Measurements from ENCODE around the gene CA6.

CA6 gene

DNA sequence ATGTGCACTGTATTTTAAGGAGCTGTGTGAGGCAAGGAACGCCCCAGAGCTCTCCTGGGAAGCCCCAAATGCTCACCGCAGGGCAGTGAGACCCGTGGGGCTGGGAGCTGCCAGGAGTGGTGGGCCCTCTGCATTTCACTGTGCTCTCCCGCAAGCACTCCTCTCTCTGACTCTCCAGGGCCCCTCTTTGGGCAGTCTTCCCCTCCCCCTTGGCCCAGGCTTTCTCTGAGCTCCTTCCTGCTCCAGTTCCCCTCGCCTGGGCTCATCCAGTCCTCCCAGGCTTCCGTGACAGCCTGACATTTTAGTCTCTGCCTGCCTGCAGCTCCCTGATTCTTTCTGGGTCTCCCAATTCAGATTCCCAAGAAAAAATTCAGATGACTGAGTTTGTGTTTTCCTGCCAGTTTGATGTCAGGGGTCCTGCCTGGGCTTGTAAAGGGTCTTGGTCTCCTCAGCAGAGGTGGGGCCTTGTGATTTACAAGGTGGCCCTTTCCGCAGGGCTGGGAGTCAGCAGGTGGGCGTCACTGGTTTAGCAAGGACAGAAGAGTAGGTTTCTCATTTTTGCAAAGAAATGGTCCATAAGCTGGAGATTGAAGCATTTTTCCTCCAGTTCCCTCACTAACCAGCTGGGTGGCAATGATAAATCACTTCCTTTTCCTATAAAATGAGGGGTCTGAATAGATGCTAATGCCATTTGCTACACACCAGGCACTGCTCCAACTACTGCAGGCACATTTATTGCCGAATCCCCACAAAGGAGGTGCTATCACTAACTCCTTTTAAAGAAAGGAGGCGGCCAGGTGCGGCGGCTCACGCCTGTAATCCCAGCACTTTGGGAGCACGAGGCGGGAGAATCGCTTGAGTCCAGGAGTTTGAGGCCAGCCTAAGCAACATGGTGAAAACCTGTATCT lies 1.9 kb upstream of the CA6 start:
- TF ChIP-seq PAX5 (IDR thresholded peaks at IDR 0.05; ENCODE audit: insufficient read depth, low read length, severe bottlenecking), result no peak
- TF ChIP-seq POU2F2 (IDR thresholded peaks at IDR 0.05; ENCODE audit: low read depth, low read length), result no peak
- no peak for TF ChIP-seq SPI1 (IDR thresholded peaks at IDR 0.05; ENCODE audit: low read depth, low read length)
- no peak for TF ChIP-seq POLR2AphosphoS5 (IDR thresholded peaks at IDR 0.05; ENCODE audit: low read depth, low read length)
- no peak for TF ChIP-seq TAF1 (IDR thresholded peaks at IDR 0.05; ENCODE audit: low read depth, low read length)
- no peak for TF ChIP-seq POLR2A (IDR thresholded peaks at IDR 0.05; ENCODE audit: low read depth, low read length)
- DNase-seq (ENCODE audit: insufficient read length, low spot score) (no peak), FAIRE-seq (no peak)

DNA sequence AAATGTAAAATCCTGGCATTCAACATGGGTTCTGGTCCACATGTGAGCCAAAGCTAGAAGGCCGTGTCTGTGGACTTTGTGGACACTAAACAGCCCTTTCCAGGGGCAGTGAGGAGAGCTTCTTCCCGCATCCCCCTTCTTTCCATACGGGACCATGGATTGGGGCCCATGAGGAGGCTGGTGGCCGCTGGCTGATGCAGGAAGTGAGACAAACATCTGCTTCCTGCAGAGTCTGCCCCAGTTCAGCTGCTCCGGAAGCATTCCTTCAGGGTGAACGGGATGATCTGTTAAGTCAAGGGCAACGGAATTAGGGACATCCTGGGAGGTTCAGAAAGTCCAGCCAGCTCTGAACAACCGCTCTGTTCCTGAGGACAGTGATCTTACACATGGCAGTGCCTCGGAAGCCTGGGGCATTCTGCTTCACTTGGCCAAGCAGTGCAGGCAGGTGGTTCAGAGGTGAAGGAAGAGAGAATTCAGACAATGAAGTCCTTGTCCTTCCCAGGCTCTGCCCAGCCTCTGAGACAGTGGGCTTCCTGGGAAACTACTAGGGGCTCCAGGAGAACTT lies 1.5 kb downstream of the CA6 start:
- TF ChIP-seq TAF1 (IDR thresholded peaks at IDR 0.05; ENCODE audit: low read depth, low read length) (no peak), POLR2A (IDR thresholded peaks at IDR 0.05; ENCODE audit: low read depth, low read length) (no peak), SPI1 (IDR thresholded peaks at IDR 0.05; ENCODE audit: low read depth, low read length) (no peak), POU2F2 (IDR thresholded peaks at IDR 0.05; ENCODE audit: low read depth, low read length) (no peak), PAX5 (IDR thresholded peaks at IDR 0.05; ENCODE audit: insufficient read depth, low read length, severe bottlenecking) (no peak), POLR2AphosphoS5 (IDR thresholded peaks at IDR 0.05; ENCODE audit: low read depth, low read length) (no peak)
- DNase-seq (ENCODE audit: insufficient read length, low spot score) (no peak), FAIRE-seq (no peak)

DNA sequence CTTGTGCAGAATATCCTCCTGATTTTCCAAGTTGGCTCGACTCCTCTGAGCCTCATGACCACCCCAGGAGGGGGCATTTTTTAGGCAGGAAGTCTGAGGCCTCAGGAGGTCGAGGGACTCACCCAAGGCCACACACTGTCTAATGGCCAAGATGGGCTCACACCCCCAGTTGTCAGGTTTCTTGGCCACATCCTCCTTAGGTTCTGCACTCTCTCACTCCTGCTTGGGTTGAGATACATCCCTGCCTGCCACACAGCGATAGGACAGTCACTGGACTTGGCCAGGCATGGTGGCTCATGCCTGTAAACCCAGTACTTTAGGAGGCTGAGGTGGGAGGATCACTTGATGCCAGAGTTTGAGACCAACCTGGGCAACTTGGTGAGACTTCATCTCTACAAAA lies 4.6 kb downstream of the CA6 start:
- TF ChIP-seq POU2F2 (IDR thresholded peaks at IDR 0.05; ENCODE audit: low read depth, low read length) (no peak), POLR2AphosphoS5 (IDR thresholded peaks at IDR 0.05; ENCODE audit: low read depth, low read length) (no peak), POLR2A (IDR thresholded peaks at IDR 0.05; ENCODE audit: low read depth, low read length) (no peak), PAX5 (IDR thresholded peaks at IDR 0.05; ENCODE audit: insufficient read depth, low read length, severe bottlenecking) (no peak), SPI1 (IDR thresholded peaks at IDR 0.05; ENCODE audit: low read depth, low read length) (no peak), TAF1 (IDR thresholded peaks at IDR 0.05; ENCODE audit: low read depth, low read length) (no peak)
- FAIRE-seq (no peak), DNase-seq (ENCODE audit: insufficient read length, low spot score) (no peak)

DNA sequence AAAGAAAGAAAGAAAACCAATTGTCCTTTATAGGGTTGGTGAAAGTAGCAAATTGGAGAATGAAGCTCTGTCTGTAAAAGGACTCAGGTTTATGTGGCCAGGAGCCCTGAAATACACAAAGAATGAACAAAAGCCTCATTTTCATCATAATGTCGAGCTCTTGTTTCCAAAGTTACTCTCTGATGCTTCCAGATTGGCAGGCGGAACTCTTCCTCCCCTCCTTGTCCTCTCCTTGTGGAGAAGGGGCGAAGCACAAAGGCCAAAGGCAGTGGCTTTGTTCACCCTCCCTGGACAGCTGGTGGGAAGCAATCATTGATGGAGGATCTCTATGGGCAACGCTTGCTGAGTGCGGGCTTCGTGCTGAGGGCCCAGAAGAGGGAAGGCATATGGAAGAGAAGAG lies 5.6 kb downstream of the CA6 start:
- DNase-seq (ENCODE audit: insufficient read length, low spot score) (no peak), FAIRE-seq (no peak)
- TF ChIP-seq POU2F2 (IDR thresholded peaks at IDR 0.05; ENCODE audit: low read depth, low read length) (no peak), PAX5 (IDR thresholded peaks at IDR 0.05; ENCODE audit: insufficient read depth, low read length, severe bottlenecking) (no peak), SPI1 (IDR thresholded peaks at IDR 0.05; ENCODE audit: low read depth, low read length) (no peak), POLR2AphosphoS5 (IDR thresholded peaks at IDR 0.05; ENCODE audit: low read depth, low read length) (no peak), TAF1 (IDR thresholded peaks at IDR 0.05; ENCODE audit: low read depth, low read length) (no peak), POLR2A (IDR thresholded peaks at IDR 0.05; ENCODE audit: low read depth, low read length) (no peak)

DNA sequence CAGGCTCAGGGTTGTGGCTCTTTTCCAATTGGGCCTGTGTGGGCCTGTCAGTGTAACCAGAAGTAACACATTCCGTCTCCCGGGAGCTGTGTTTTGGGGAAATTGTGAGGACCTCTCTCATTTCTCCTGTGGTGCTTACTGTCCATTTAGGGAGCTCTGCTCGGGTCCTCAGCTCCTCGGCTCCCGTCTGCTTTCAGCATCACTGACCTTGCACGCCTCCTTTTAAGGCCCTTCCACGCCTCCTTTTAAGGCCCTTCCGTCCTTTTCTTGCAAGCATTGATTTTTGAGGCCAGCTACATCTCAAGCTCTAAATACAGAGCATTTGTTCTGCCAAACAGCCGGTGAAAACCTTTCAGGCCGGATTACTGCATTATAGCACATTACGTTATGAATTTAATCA lies 9.7 kb downstream of the CA6 start:
- DNase-seq (ENCODE audit: insufficient read length, low spot score) (no peak), FAIRE-seq (no peak)
- TF ChIP-seq POU2F2 (IDR thresholded peaks at IDR 0.05; ENCODE audit: low read depth, low read length), result no peak

DNA sequence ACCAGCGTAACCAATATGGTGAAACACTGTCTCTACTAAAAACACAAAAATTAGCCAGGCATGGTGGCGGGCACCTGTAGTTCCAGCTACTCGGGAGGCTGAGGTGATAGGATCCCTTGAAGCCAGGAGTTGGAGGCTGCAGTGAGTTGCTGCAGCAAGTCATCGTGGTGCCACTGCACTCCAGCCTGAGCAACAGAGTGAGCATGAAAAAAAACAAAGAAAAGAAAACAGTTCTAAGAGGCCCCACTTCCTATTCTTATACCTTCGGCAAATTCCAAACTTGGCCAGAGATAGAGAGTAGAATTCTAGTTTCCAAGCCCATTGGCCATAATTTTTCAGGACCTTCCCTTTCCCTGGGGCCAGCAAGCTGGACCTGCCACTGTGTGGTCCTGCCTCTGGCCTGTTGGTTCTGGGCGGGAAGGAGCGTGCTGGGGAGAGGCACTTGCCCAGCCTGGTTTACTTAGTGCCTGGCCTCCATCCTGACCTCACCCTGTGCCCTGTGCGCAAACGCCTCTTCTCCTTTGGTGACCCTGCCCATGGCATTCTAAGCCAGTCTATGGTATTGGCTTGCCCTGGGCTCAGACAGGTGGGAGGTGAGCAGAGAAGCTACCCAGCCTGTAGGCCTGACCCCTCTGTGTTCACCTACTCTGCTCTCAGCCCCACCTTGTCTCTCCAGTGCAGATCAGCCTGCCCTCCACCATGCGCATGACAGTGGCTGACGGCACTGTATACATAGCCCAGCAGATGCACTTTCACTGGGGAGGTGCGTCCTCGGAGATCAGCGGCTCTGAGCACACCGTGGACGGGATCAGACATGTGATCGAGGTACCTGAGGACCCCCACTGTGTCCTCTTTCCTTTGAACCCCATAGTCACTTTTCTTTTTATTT lies 11.0 kb downstream of the CA6 start:
- no peak for DNase-seq (ENCODE audit: insufficient read length, low spot score)

DNA sequence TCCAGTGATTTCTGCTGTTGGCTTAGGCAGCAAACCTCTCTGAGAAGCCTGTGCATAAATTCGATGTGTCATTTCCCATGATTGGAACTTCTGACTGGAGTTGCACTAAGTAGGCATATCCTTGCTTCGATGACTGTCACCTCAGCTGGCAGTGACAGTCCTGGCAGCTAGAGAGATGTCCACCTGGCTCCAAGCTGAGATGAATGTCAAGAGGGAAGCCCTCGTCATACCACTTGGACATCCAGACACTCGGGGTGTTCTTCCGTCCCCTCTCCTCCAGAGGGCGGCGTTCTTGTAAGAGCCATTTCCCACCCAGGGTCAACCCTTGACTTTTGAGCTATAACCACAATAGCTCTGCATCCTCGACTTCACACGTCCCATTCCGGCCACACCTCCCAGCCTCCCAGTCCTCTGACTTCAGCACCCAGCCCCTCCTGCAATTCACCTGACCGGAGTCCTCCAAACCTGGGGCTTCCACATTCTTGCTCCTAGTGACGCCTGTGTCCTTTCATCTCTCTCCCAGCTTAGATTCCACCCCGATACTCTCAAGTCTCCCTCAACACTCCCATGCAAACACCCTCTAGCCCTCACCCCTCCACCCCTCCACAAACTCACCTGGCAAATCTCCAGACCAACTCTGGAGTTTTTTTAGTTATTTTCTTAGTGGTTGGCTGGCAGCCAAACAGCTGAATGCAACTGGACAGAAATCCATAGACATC lies 17.3 kb downstream of the CA6 start:
- TF ChIP-seq POLR2A (IDR thresholded peaks at IDR 0.05; ENCODE audit: low read depth, low read length), result no peak
- TF ChIP-seq POLR2AphosphoS5 (IDR thresholded peaks at IDR 0.05; ENCODE audit: low read depth, low read length), result no peak
- no peak for TF ChIP-seq SPI1 (IDR thresholded peaks at IDR 0.05; ENCODE audit: low read depth, low read length)
- TF ChIP-seq PAX5 (IDR thresholded peaks at IDR 0.05; ENCODE audit: insufficient read depth, low read length, severe bottlenecking), result no peak
- TF ChIP-seq POU2F2 (IDR thresholded peaks at IDR 0.05; ENCODE audit: low read depth, low read length), result no peak
- no peak for TF ChIP-seq TAF1 (IDR thresholded peaks at IDR 0.05; ENCODE audit: low read depth, low read length)
- FAIRE-seq (peak; percentile 91), DNase-seq (ENCODE audit: insufficient read length, low spot score) (peak; percentile 67)

More for the DNA sequence above, 11.0 kb downstream of the CA6 start:
- FAIRE-seq, result no peak
- TF ChIP-seq POU2F2 (IDR thresholded peaks at IDR 0.05; ENCODE audit: low read depth, low read length) (no peak), POLR2AphosphoS5 (IDR thresholded peaks at IDR 0.05; ENCODE audit: low read depth, low read length) (no peak), PAX5 (IDR thresholded peaks at IDR 0.05; ENCODE audit: insufficient read depth, low read length, severe bottlenecking) (no peak), TAF1 (IDR thresholded peaks at IDR 0.05; ENCODE audit: low read depth, low read length) (no peak), SPI1 (IDR thresholded peaks at IDR 0.05; ENCODE audit: low read depth, low read length) (no peak), POLR2A (IDR thresholded peaks at IDR 0.05; ENCODE audit: low read depth, low read length) (no peak)

DNA sequence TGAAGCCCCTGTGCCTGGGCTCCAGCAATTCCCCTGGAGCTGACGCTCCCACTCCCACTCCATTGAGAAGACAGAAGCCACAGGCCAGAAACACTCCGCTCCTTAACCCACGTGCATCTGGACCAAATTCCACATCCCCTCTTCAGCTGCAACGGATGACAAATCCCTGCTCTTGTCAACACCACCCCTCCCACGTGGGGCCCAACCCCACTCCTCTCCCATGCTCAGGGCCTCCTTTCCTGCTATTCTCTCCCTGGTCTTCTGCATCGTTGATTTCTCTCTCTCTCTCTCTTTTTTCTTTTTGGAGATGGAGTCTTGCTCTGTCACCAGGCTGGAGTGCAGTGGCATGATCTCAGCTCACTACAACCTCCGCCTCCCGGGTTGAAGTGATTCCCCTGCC lies 18.3 kb downstream of the CA6 start:
- TF ChIP-seq POU2F2 (IDR thresholded peaks at IDR 0.05; ENCODE audit: low read depth, low read length) (no peak), PAX5 (IDR thresholded peaks at IDR 0.05; ENCODE audit: insufficient read depth, low read length, severe bottlenecking) (no peak), SPI1 (IDR thresholded peaks at IDR 0.05; ENCODE audit: low read depth, low read length) (no peak), TAF1 (IDR thresholded peaks at IDR 0.05; ENCODE audit: low read depth, low read length) (no peak), POLR2AphosphoS5 (IDR thresholded peaks at IDR 0.05; ENCODE audit: low read depth, low read length) (no peak), POLR2A (IDR thresholded peaks at IDR 0.05; ENCODE audit: low read depth, low read length) (no peak)
- FAIRE-seq (no peak), DNase-seq (ENCODE audit: insufficient read length, low spot score) (no peak)
